ENCODE data around the gene TMEM37. TPM values are rescaled to one million over a fixed set of nuclear protein-coding genes. Genes with fewer than 3 reads are reported as not detected.
A peak's percentile ranks its signal among the peaks of the same experiment; 100 is the strongest.
"Not testable (repeated sequence)": the region's sequence is repeated elsewhere in the genome, so short reads cannot be mapped to it uniquely, and the experiment has no call there.

TMEM37 gene
- 10 to 100 TPM in 2 of 10 donors, 1 to 10 TPM in 8; 4.7 to 11.7 (median 7.8) TPM for polyA plus RNA-seq (ENCODE audit: insufficient read length in 10 of 10)
- long read RNA-seq, donor 1, partial matches to known transcripts, result 0 of 2 reads
- long read RNA-seq, donor 1, other reads (novel, unspliced or antisense), result 0 of 2 reads
- long read RNA-seq, donor 2, transcript TMEM37-201 (2 exons, 1,688 nt), result major isoform, 5 of 14 reads
- long read RNA-seq, donor 2, partial matches to known transcripts, result 9 of 14 reads
- long read RNA-seq, donor 2, other reads (novel, unspliced or antisense), result 0 of 14 reads
- long read RNA-seq, donor 3, result 0 reads
- long read RNA-seq, donor 4, partial matches to known transcripts, result 0 of 4 reads
- long read RNA-seq, donor 4, other reads (novel, unspliced or antisense), result 0 of 4 reads
- long read RNA-seq, donor 5, partial matches to known transcripts, result 0 of 5 reads
- long read RNA-seq, donor 5, other reads (novel, unspliced or antisense), result 0 of 5 reads
- long read RNA-seq, donor 6, partial matches to known transcripts, result 0 of 4 reads
- long read RNA-seq, donor 6, other reads (novel, unspliced or antisense), result 0 of 4 reads
- long read RNA-seq, donor 7, transcript TMEM37-201 (2 exons, 1,688 nt), result major isoform, 5 of 5 reads
- long read RNA-seq, donor 7, partial matches to known transcripts, result 0 of 5 reads
- long read RNA-seq, donor 7, other reads (novel, unspliced or antisense), result 0 of 5 reads
- long read RNA-seq, donor 8, partial matches to known transcripts, result 0 of 1 reads
- long read RNA-seq, donor 8, other reads (novel, unspliced or antisense), result 0 of 1 reads
- long read RNA-seq, donor 9, result 0 reads

GRCh38 chr2:119431155-119431975 lies at the start of gene TMEM37:
Gene TMEM37 (plus strand): TSS chr2:119431854. CDS start chr2:119431904, 50 bp downstream.
- peak; percentile 72 to 86 (median 74) for DNase-seq

GRCh38 chr2:119383410-119384140 lies 48.1 kb upstream of the TMEM37 start:
- DNase-seq, result no peak

- DNase-seq, result no peak
These were observed 46.7 kb upstream of the TMEM37 start for GRCh38 chr2:119384971-119385370.

- DNase-seq, result no peak
These were observed 46.2 kb upstream of the TMEM37 start for GRCh38 chr2:119385466-119385865.

GRCh38 chr2:119387381-119388129 lies 44.1 kb upstream of the TMEM37 start:
- peak; percentile 65 to 85 (median 72) for DNase-seq

- DNase-seq, result peak in 2 of 3 donors; percentile 59 to 71
These were observed 41.9 kb upstream of the TMEM37 start for GRCh38 chr2:119389615-119390306.

GRCh38 chr2:119393971-119394748 lies 37.5 kb upstream of the TMEM37 start:
- no peak for DNase-seq

- DNase-seq, result no peak
These were observed 34.5 kb upstream of the TMEM37 start for GRCh38 chr2:119397196-119397595.

GRCh38 chr2:119402106-119402505 lies 29.5 kb upstream of the TMEM37 start:
- DNase-seq, result no peak

GRCh38 chr2:119402645-119403560 lies 28.8 kb upstream of the TMEM37 start:
- DNase-seq, result no peak

GRCh38 chr2:119403618-119404017 lies 28.0 kb upstream of the TMEM37 start:
- not testable (repeated sequence) for DNase-seq

GRCh38 chr2:119405151-119405550 lies 26.5 kb upstream of the TMEM37 start:
- no peak for DNase-seq

GRCh38 chr2:119407430-119408220 lies 24.0 kb upstream of the TMEM37 start:
- DNase-seq, result peak in 1 of 3 donors; percentile 69

GRCh38 chr2:119408221-119408619 lies 23.4 kb upstream of the TMEM37 start:
- peak in 1 of 3 donors; percentile 49 for DNase-seq

GRCh38 chr2:119409506-119409905 lies 22.1 kb upstream of the TMEM37 start:
- no peak for DNase-seq

- no peak for DNase-seq
These were observed 16.8 kb upstream of the TMEM37 start for GRCh38 chr2:119414894-119415293.

GRCh38 chr2:119415630-119416029 lies 16.0 kb upstream of the TMEM37 start:
- DNase-seq, result no peak
